IMR-90 (cell line): ENCODE data around the gene SLC30A1. TPM values are rescaled to one million over a fixed set of nuclear protein-coding genes. Genes with fewer than 3 reads are reported as not detected.

ENCODE experiments used
- ATAC-seq: fragments of 200-7000 bp; cut with Tn5 transposase; 2 replicates; pipeline ENCODE4 v1.9.1; 2020; ENCODE audit warnings: low read depth, mild to moderate bottlenecking, moderate library complexity
- BruUV-seq: library from RNA; stranded (reverse); fragments of 400-500 nt; replicated peaks from 2 replicates; lab custom pipeline; 2021; lab: Mats Ljungman, UMichigan
- CTCF ChIA-PET: fragments of 300-600 bp; formaldehyde crosslinking; extraction: SDS; loops from one replicate; lab custom pipeline; 2021; ENCODE audit warnings: antibody characterized with exemption; lab: Yijun Ruan, JAX
- POLR2A ChIA-PET: fragments of 300-600 bp; sonication (Branson Sonifier 250); formaldehyde crosslinking; loops from one replicate; lab custom pipeline; 2022; ENCODE audit warnings: antibody characterized with exemption; ENCODE audit not compliant: unreplicated experiment; lab: Charles Lee
- DNase-seq: peaks from one replicate; pipeline ENCODE4 v3.0.0; 2013
- H2AFZ ChIP-seq: replicated peaks from 2 replicates; pipeline ENCODE3; 2013; ENCODE audit warnings: low read length, mild to moderate bottlenecking; ENCODE audit not compliant: poor library complexity
- H2AK5ac ChIP-seq: 2 replicates; pipeline ENCODE4 v1.6.1; 2013; ENCODE audit warnings: low read depth, low read length, inconsistent platforms
- H2AK9ac ChIP-seq: replicated peaks from 2 replicates; pipeline ENCODE3; 2013; ENCODE audit warnings: mild to moderate bottlenecking, low read depth, low read length, moderate library complexity; ENCODE audit not compliant: poor library complexity
- H2BK120ac ChIP-seq: 2 replicates; pipeline ENCODE4 v1.6.1; 2013; ENCODE audit warnings: low read depth, low read length, inconsistent platforms
- H2BK15ac ChIP-seq: 3 replicates; pipeline ENCODE4 v1.6.1; 2013; ENCODE audit warnings: low read depth, low read length, inconsistent platforms
- H2BK20ac ChIP-seq: 2 replicates; pipeline ENCODE4 v1.6.1; 2013; ENCODE audit warnings: low read depth, mild to moderate bottlenecking, inconsistent platforms, low read length, moderate library complexity
- H2BK5ac ChIP-seq: 2 replicates; pipeline ENCODE4 v1.6.1; 2013; ENCODE audit warnings: mild to moderate bottlenecking, low read depth, low read length, inconsistent platforms; ENCODE audit not compliant: poor library complexity, severe bottlenecking
- H3K14ac ChIP-seq: replicated peaks from 2 replicates; pipeline ENCODE4 v1.6.1; 2013; ENCODE audit warnings: low read depth, low read length, inconsistent platforms
- H3K18ac ChIP-seq: 2 replicates; pipeline ENCODE4 v1.6.1; 2013; ENCODE audit warnings: low read depth, low read length, control low read depth
- H3K23ac ChIP-seq: 2 replicates; pipeline ENCODE4 v1.6.1; 2013; ENCODE audit warnings: low read depth, low read length, inconsistent platforms
- H3K27ac ChIP-seq: 2 replicates; pipeline ENCODE4 v1.5.1; 2013; ENCODE audit warnings: mild to moderate bottlenecking, control low read depth, low read length; ENCODE audit not compliant: insufficient read depth
- H3K27me3 ChIP-seq: 2 replicates; pipeline ENCODE4 v1.6.1; 2013; ENCODE audit warnings: low read length; ENCODE audit not compliant: control insufficient read depth, insufficient read depth
- H3K36me3 ChIP-seq: 2 replicates; pipeline ENCODE4 v1.6.1; 2013; ENCODE audit warnings: low read length, mixed read lengths; ENCODE audit not compliant: control insufficient read depth, insufficient read depth
- H3K4ac ChIP-seq: 2 replicates; pipeline ENCODE4 v1.6.1; 2013; ENCODE audit warnings: low read depth, low read length, inconsistent platforms
- H3K4me1 ChIP-seq: 2 replicates; pipeline ENCODE4 v1.6.1; 2013; ENCODE audit warnings: low read length, mixed read lengths; ENCODE audit not compliant: control insufficient read depth, insufficient read depth
- H3K4me2 ChIP-seq: 2 replicates; pipeline ENCODE4 v1.6.1; 2013; ENCODE audit warnings: low read depth, mild to moderate bottlenecking, control low read depth, low read length, moderate library complexity
- H3K4me3 ChIP-seq: 2 replicates; pipeline ENCODE4 v1.5.1; 2013; ENCODE audit warnings: low read depth, mild to moderate bottlenecking, control low read depth, low read length, moderate library complexity; ENCODE audit not compliant: insufficient read depth
- H3K56ac ChIP-seq: 2 replicates; pipeline ENCODE4 v1.6.1; 2013; ENCODE audit warnings: low read length, inconsistent platforms; ENCODE audit not compliant: insufficient read depth; ENCODE audit errors: extremely low read depth
- H3K79me1 ChIP-seq, 2 experiments: 2 replicates each; pipeline ENCODE4 v1.6.1; 2013; ENCODE audit warnings: low read length in 2 of 2, inconsistent platforms in 1 of 2, low read depth in 1 of 2
- H3K9ac ChIP-seq: 2 replicates; pipeline ENCODE4 v1.6.1; 2013; ENCODE audit warnings: low read depth, low read length, control low read depth
- H3K9me1 ChIP-seq: 2 replicates; pipeline ENCODE4 v1.6.1; 2013; ENCODE audit warnings: low read length, inconsistent platforms; ENCODE audit not compliant: insufficient read depth
- H3K9me3 ChIP-seq: 2 replicates; pipeline ENCODE4 v1.6.1; 2013; ENCODE audit warnings: low read length; ENCODE audit not compliant: control insufficient read depth, insufficient read depth
- H4K20me1 ChIP-seq: 2 replicates; pipeline ENCODE4 v1.6.1; 2013; ENCODE audit warnings: low read length, inconsistent platforms; ENCODE audit not compliant: insufficient read depth
- H4K5ac ChIP-seq: 2 replicates; pipeline ENCODE4 v1.6.1; 2013; ENCODE audit warnings: mild to moderate bottlenecking, low read depth, low read length, control low read depth
- H4K8ac ChIP-seq, 2 experiments: 2 replicates each; pipeline ENCODE4 v1.6.1; 2013; ENCODE audit warnings: low read depth in 2 of 2, low read length in 2 of 2, control low read depth in 1 of 2, inconsistent platforms in 1 of 2
- H4K91ac ChIP-seq: 2 replicates; pipeline ENCODE4 v1.6.1; 2013; ENCODE audit warnings: low read depth, low read length, inconsistent platforms; ENCODE audit not compliant: insufficient read depth
- BHLHE40 ChIP-seq: fragments of 150-350 bp; IDR thresholded peaks from 2 replicates; pipeline ENCODE4 v1.6.1; 2016; ENCODE audit warnings: mild to moderate bottlenecking, low read depth, low read length
- CEBPB ChIP-seq: IDR thresholded peaks from 2 replicates; pipeline ENCODE4 v1.6.1; 2012; ENCODE audit warnings: low read depth, low read length, improper control_type of control experiment
- CHD1 ChIP-seq: IDR thresholded peaks from 2 replicates; pipeline ENCODE4 v1.6.1; 2012; ENCODE audit warnings: low read depth, low read length, improper control_type of control experiment
- CTCF ChIP-seq: conservative IDR thresholded peaks from 2 replicates; pipeline ENCODE4 v1.5.1; 2012; ENCODE audit warnings: mild to moderate bottlenecking, low read depth, low read length, improper control_type of control experiment
- ELK1 ChIP-seq: fragments of 150-350 bp; IDR thresholded peaks from 2 replicates; pipeline ENCODE4 v1.6.1; 2016; ENCODE audit warnings: low read depth, mild to moderate bottlenecking, low read length, moderate library complexity, borderline replicate concordance
- FOS ChIP-seq: fragments of 150-350 bp; IDR thresholded peaks from 2 replicates; pipeline ENCODE4 v1.6.1; 2016; ENCODE audit warnings: low read depth, low read length
- MAFK ChIP-seq: IDR thresholded peaks from 2 replicates; pipeline ENCODE4 v1.6.1; 2012; ENCODE audit warnings: low read depth, low read length, improper control_type of control experiment
- MAZ ChIP-seq: IDR thresholded peaks from 2 replicates; pipeline ENCODE4 v1.6.1; 2012; ENCODE audit warnings: low read depth, mild to moderate bottlenecking, low read length, improper control_type of control experiment, moderate library complexity, borderline replicate concordance
- MXI1 ChIP-seq: IDR thresholded peaks from 2 replicates; pipeline ENCODE4 v1.6.1; 2012; ENCODE audit warnings: low read depth, mild to moderate bottlenecking, low read length, moderate library complexity, borderline replicate concordance
- NFE2L2 ChIP-seq: fragments of 150-350 bp; IDR thresholded peaks from 2 replicates; pipeline ENCODE4 v1.6.1; 2016; ENCODE audit warnings: low read depth, mild to moderate bottlenecking, low read length
- POLR2A ChIP-seq: IDR thresholded peaks from 2 replicates; pipeline ENCODE4 v1.6.1; 2012; ENCODE audit warnings: mild to moderate bottlenecking, low read depth, low read length
- RAD21 ChIP-seq: IDR thresholded peaks from 2 replicates; pipeline ENCODE4 v1.6.1; 2012; ENCODE audit warnings: low read length, improper control_type of control experiment
- RCOR1 ChIP-seq: IDR thresholded peaks from 2 replicates; pipeline ENCODE4 v1.6.1; 2012; ENCODE audit warnings: mild to moderate bottlenecking, low read length, improper control_type of control experiment; ENCODE audit not compliant: insufficient replicate concordance
- RFX5 ChIP-seq: IDR thresholded peaks from 2 replicates; pipeline ENCODE4 v1.8.0; 2012; ENCODE audit warnings: low read depth, mild to moderate bottlenecking, low read length, moderate library complexity
- SMC3 ChIP-seq: fragments of 150-350 bp; IDR thresholded peaks from 2 replicates; pipeline ENCODE4 v1.6.1; 2016; ENCODE audit warnings: low read depth, mild to moderate bottlenecking, antibody characterized with exemption, low read length, moderate library complexity
- USF2 ChIP-seq: fragments of 150-350 bp; IDR thresholded peaks from 2 replicates; pipeline ENCODE4 v1.6.1; 2017; ENCODE audit warnings: mild to moderate bottlenecking, antibody characterized with exemption, low read length, low read depth
- WGBS, 2 experiments: methylation state at CpG; one replicate each; pipeline versions ENCODE4 v1.1.5 to v1.1.7; 2013; ENCODE audit warnings: missing lambda C conversion rate in 2 of 2; ENCODE audit not compliant: insufficient read length in 1 of 2; ENCODE audit errors: extremely low coverage in 2 of 2; 5-methylcytosine and 5-hydroxymethylcytosine counted together
- dilution Hi-C: fragments of 300-500 bp; cut with HindIII; formaldehyde crosslinking; loops from one replicate; pipeline ENCODE4 v1.14.3; 2018; ENCODE audit warnings: low sequenced_read_pairs; ENCODE audit not compliant: unreplicated experiment
- in situ Hi-C: fragments of 300-500 bp; cut with MboI; formaldehyde crosslinking; loops from 3 replicates; pipeline ENCODE4 v1.14.3; 2019; ENCODE audit warnings: low sequenced_read_pairs, inconsistent platforms, mixed read lengths
- intact Hi-C: fragments of 100-400 bp; cut with micrococcal nuclease; formaldehyde crosslinking; loops from 2 replicates; pipeline ENCODE4 v1.10.0; 2022
- polyA plus RNA-seq, 3 experiments: library from polyadenylated mRNA; depleted of rRNA; stranded (reverse); fragments of >200 nt; gene quantifications; 2 replicates each; pipeline ENCODE4 v1.2.3, GENCODE V29; 2012; ENCODE audit warnings: low replicate concordance in 1 of 3
- total RNA-seq: library from RNA; depleted of rRNA; stranded (reverse); fragments of >200 nt; gene quantifications from 2 replicates; pipeline ENCODE4 v1.2.3, GENCODE V29; 2012

Gene SLC30A1
- total and polyA plus RNA-seq, 2 of the 4 experiments (the other 2 are of a cell fraction): 5.4 to 8.4 TPM

- Histone ChIP-seq H3K9me3 (no peaks in the 10 kb centered on the region), H3K4me3 (no peak overlapping the region), H4K5ac (no peak overlapping the region), H2AK9ac (no peak overlapping the region), H2BK15ac (no peak overlapping the region), H3K4ac (no peak overlapping the region), H2BK120ac (no peak overlapping the region), H3K27ac (no peak overlapping the region), H3K56ac (no peak overlapping the region), H3K79me1 (no peaks in the 10 kb centered on the region), H2AK5ac (no peak overlapping the region), H3K36me3 (no peaks in the 10 kb centered on the region), H2BK20ac (no peak overlapping the region), H3K9ac (no peak overlapping the region), H3K23ac (no peak overlapping the region), H3K14ac (no peak overlapping the region), H3K4me1 (peaks cover 3% of the 10 kb centered on the region; the same call in 1 of the 2 replicates), H2BK5ac (no peak overlapping the region), H4K91ac (no peak overlapping the region), H3K9me1 (no peaks in the 10 kb centered on the region; the same call in 1 of the 2 replicates), H4K20me1 (no peaks in the 10 kb centered on the region), H4K8ac (no peak overlapping the region), H3K18ac (no peak overlapping the region), H3K4me2 (no peak overlapping the region), H3K27me3 (no peaks in the 10 kb centered on the region; the same call in 1 of the 2 replicates), H2AFZ (no peak overlapping the region)
- WGBS, 2 experiments: no CpG with 5 or more reads among the region's 1 CpG
- in situ Hi-C loops (no loop called here), dilution Hi-C loops (no loop called here), intact Hi-C loops (no loop called here)
- ChIA-PET CTCF (interaction anchor here (0.8 kb wide), 1 partner anchor 90 kb away, joined by 3 read pairs; no protein-coding TSS in a partner anchor), POLR2A (no interaction called here)
- TF ChIP-seq CHD1 (no peak), MAZ (no peak), USF2 (no peak), BHLHE40 (no peak), RCOR1 (no peak), SMC3 (no peak), ELK1 (no peak), MAFK (no peak), CTCF (no peak), MXI1 (no peak), RAD21 (no peak), CEBPB (no peak), NFE2L2 (no peak), POLR2A (no peak), RFX5 (no peak), FOS (no peak)
- ATAC-seq (no peak), DNase-seq (no peak)
- BruUV-seq: no TSS peak
Observed at GRCh38 chr1:211603713-211604112, 24.8 kb upstream of the SLC30A1 start.
